Natural killer cell (primary cell): ENCODE measurements around the gene SPP1. TPM values are rescaled to one million over a fixed set of nuclear protein-coding genes. Genes with fewer than 3 reads are reported as not detected.
"Not testable (repeated sequence)": the region's sequence is repeated elsewhere in the genome, so short reads cannot be mapped to it uniquely, and the experiment has no call there.

Experiments used
- ATAC-seq, 3 donors: fragments of 150-1000 bp in 2 of 3; fragments of 200-7000 bp in 1 of 3; cut with Tn5 transposase; 1 replicate in 1 of 3; 2 replicates in 2 of 3; pipeline ENCODE4 v1.10.0; 2021; ENCODE audit warnings: mild to moderate bottlenecking in 2 of 3, moderate library complexity in 2 of 3
- DNase-seq, 2 donors: peaks; one replicate each; pipeline versions ENCODE4 v3.0.0 to v3.0.0-alpha.2; 2013 to 2021; ENCODE audit warnings: mixed read lengths in 1 of 2
- H3K27ac ChIP-seq: one replicate; pipeline ENCODE4 v1.5.1; 2013; ENCODE audit warnings: mild to moderate bottlenecking, low read length
- H3K27me3 ChIP-seq: one replicate; pipeline ENCODE4 v1.6.1; 2013; ENCODE audit warnings: low read length; ENCODE audit not compliant: control insufficient read depth, insufficient read depth
- H3K36me3 ChIP-seq: one replicate; pipeline ENCODE4 v1.6.1; 2013; ENCODE audit warnings: low read length; ENCODE audit not compliant: control insufficient read depth, insufficient read depth
- H3K4me1 ChIP-seq: one replicate; pipeline ENCODE4 v1.6.1; 2013; ENCODE audit warnings: low read length; ENCODE audit not compliant: control insufficient read depth, insufficient read depth
- H3K4me3 ChIP-seq: one replicate; pipeline ENCODE4 v1.5.1; 2013; ENCODE audit warnings: low read length
- H3K9me3 ChIP-seq: one replicate; pipeline ENCODE4 v1.6.1; 2013; ENCODE audit warnings: low read length; ENCODE audit not compliant: control insufficient read depth, insufficient read depth
- H3K27ac Mint-ChIP-seq, 2 donors: one replicate each; pipeline ENCODE4 v1.8.0; 2022; ENCODE audit warnings: mild to moderate bottlenecking in 2 of 2, mixed read lengths in 2 of 2, moderate library complexity in 1 of 2
- H3K27me3 Mint-ChIP-seq, 2 donors: one replicate each; pipeline ENCODE4 v1.8.0; 2022; ENCODE audit warnings: low read depth in 2 of 2, mixed read lengths in 2 of 2
- H3K36me3 Mint-ChIP-seq: one replicate; pipeline ENCODE4 v1.8.0; 2022; ENCODE audit warnings: mixed read lengths
- H3K4me1 Mint-ChIP-seq, 2 donors: one replicate each; pipeline ENCODE4 v1.8.0; 2022; ENCODE audit warnings: mixed read lengths in 2 of 2
- H3K4me3 Mint-ChIP-seq: one replicate; pipeline ENCODE4 v1.8.0; 2022; ENCODE audit warnings: mild to moderate bottlenecking, moderate library complexity, mixed read lengths
- H3K9me3 Mint-ChIP-seq, 2 donors: one replicate each; pipeline ENCODE4 v1.8.0; 2022; ENCODE audit warnings: mixed read lengths in 2 of 2
- WGBS: methylation state at CpG from one replicate; pipeline ENCODE4 v1.1.7; 2013; ENCODE audit warnings: missing lambda C conversion rate; ENCODE audit not compliant: insufficient coverage; 5-methylcytosine and 5-hydroxymethylcytosine counted together
- intact Hi-C: fragments of 100-400 bp; cut with micrococcal nuclease; formaldehyde crosslinking; loops from one replicate; pipeline ENCODE4 v1.14.2; 2022
- total RNA-seq, 4 donors: library from RNA; stranded (reverse); fragments of 120-200 nt in 1 of 4; gene quantifications; one replicate each; pipeline versions ENCODE4 v1.2.3 to v1.2.4, GENCODE V29; 2013 to 2022
- TF ChIP-seq, protein P1 (sequence below): fragments of 200-600 bp; IDR thresholded peaks from one replicate; pipeline ENCODE4 v1.8.0; 2022; ENCODE audit warnings: antibody characterized with exemption

Gene SPP1
- total RNA-seq, 3 donors from 2014 or later (not counting 1 experiment from before 2014, with no cell fraction given): not detected

DNA sequence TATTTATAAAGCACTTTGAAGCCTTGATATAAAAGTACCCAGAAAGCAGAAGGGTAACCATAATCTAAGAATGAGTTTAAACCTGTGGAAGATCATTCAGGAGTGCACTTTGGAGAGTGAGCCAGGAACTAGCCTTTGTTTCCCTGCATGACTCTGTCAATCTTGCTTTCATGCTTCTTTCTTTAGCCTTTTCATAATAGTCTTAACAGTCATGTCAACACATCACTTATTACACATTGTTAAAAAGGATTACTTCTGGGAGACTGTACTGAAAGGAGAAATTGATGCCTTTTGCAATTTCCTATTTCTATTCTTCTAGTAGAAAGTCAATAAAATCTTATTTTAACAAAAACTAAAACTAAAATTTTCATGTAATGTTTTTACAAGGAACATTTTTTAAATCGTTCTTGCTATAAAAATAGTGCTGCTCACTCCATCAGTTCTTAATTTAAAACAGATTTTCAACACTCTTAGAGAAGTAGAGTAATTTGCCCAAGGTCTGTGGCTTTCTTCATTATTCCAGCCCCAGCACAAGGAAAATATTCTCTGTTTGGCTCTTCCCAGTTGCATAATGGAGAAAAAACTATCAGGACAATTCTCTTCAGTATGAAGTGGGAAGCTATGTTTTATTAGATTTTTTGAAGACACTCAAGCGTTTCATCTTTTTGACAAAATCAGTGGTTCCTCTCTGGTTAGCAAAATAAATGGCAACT lies 35.4 kb upstream of the SPP1 start:
- Histone ChIP-seq H3K4me1 (no peaks in the 10 kb centered on the region), H3K27me3 (no peaks in the 10 kb centered on the region), H3K4me3 (no peak overlapping the region), H3K27ac (no peak overlapping the region), H3K9me3 (no peaks in the 10 kb centered on the region), H3K36me3 (no peaks in the 10 kb centered on the region)
- TF ChIP-seq, protein P1, sequence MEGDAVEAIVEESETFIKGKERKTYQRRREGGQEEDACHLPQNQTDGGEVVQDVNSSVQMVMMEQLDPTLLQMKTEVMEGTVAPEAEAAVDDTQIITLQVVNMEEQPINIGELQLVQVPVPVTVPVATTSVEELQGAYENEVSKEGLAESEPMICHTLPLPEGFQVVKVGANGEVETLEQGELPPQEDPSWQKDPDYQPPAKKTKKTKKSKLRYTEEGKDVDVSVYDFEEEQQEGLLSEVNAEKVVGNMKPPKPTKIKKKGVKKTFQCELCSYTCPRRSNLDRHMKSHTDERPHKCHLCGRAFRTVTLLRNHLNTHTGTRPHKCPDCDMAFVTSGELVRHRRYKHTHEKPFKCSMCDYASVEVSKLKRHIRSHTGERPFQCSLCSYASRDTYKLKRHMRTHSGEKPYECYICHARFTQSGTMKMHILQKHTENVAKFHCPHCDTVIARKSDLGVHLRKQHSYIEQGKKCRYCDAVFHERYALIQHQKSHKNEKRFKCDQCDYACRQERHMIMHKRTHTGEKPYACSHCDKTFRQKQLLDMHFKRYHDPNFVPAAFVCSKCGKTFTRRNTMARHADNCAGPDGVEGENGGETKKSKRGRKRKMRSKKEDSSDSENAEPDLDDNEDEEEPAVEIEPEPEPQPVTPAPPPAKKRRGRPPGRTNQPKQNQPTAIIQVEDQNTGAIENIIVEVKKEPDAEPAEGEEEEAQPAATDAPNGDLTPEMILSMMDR: no peak
- intact Hi-C loops: no loop called here
- Mint-ChIP-seq H3K9me3 (no peaks in the 10 kb centered on the region), H3K4me1 (no peaks in the 10 kb centered on the region), H3K36me3 (no peaks in the 10 kb centered on the region), H3K27me3 (peaks cover 0 to 5% of the 10 kb centered on the region in 2 donors), H3K27ac (no peak overlapping the region), H3K4me3 (no peak overlapping the region)
- no peak for DNase-seq
- no peak for ATAC-seq
- WGBS: 100% methylated on average over 1 of the region's 2 CpGs

- H3K27me3 Mint-ChIP-seq, DNase-seq, H3K4me1 ChIP-seq, H3K4me3 ChIP-seq, H3K4me3 Mint-ChIP-seq, ATAC-seq, H3K9me3 ChIP-seq, H3K27ac ChIP-seq, H3K36me3 Mint-ChIP-seq, H3K27me3 ChIP-seq, H3K4me1 Mint-ChIP-seq, intact Hi-C loops, H3K36me3 ChIP-seq, H3K9me3 Mint-ChIP-seq, H3K27ac Mint-ChIP-seq: not testable (repeated sequence)
- 89% methylated on average over 2 of the region's 2 CpGs for WGBS
Observed at GRCh38 chr4:87940809-87941208, 34.7 kb upstream of the SPP1 start.

DNA sequence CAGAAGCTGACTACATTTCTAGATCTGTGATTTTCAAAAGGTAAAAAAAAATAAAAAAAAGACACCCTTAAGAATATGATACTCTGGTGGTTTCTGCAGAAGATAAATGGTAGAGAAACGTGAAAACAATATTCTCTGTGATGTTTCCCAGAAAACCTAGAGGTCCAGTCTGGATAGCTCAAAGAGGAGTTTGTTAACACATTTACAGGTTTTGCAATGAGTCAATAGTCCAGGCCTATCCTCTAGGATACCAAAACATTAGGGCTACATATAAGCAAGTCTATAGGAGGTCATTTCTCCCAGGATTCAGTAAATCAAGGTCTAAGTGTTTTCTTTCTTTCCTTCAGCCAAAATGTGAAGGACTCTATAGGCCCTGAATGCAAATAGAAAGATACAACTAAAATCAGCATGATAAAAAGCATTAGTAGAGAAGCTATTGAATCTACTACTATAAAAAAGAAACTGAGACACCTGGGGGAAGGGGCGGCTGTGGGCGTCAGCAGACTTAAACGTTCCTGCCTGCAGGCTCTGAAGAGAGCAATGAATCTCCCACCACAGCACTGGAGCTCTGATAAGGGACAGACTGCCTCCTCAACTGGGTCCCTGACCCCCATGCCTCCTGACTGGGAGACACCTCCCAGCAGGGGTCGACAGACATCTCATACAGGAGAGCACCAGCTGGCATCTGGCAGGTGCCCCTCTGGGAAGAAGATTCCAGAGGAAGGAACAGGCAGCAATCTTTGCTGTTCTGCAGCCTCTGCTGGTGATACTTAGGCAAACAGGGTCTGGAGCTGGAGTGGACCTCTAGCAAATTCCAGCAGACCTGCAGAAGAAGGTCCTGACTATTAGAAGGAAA lies 33.7 kb upstream of the SPP1 start:
- intact Hi-C loops: no loop called here
- Mint-ChIP-seq H3K4me1 (no peaks in the 10 kb centered on the region), H3K9me3 (no peaks in the 10 kb centered on the region), H3K36me3 (no peaks in the 10 kb centered on the region), H3K27me3 (peaks cover 0 to 5% of the 10 kb centered on the region in 2 donors), H3K27ac (no peak overlapping the region), H3K4me3 (no peak overlapping the region)
- Histone ChIP-seq H3K4me3 (no peak overlapping the region), H3K27ac (no peak overlapping the region), H3K27me3 (no peaks in the 10 kb centered on the region), H3K9me3 (no peaks in the 10 kb centered on the region), H3K4me1 (no peaks in the 10 kb centered on the region), H3K36me3 (no peaks in the 10 kb centered on the region)
- TF ChIP-seq, protein P1: no peak
- ATAC-seq: no peak
- 71% methylated on average over 4 of the region's 5 CpGs for WGBS
- DNase-seq: no peak

DNA sequence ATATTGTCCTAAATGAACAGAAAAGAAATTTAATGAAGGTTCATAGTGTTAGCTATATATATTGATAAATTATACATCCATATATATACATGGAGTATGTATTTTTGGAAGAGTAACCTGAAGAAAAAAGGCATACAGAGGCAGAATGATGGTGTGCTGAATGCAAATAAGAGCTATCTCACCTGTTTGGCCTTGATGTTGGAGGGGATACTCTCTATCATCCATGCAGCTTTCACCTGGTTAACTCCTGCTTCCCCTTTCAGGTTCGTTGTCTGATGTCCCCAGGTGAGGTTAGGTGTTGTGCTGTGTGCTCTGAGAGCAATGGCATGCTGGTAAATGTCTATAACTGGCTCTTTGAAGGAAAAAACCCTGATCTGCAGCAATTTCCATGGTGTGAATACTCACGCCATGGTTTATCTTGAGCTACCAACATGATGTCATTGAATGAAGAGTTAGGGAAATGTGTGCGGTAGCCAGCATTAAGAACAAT lies 31.8 kb upstream of the SPP1 start:
- H3K27me3 Mint-ChIP-seq: peaks cover 6 to 9% of the 10 kb centered on the region in 2 donors
- no peaks in the 10 kb centered on the region for H3K9me3 Mint-ChIP-seq
- no peak overlapping the region for H3K27ac ChIP-seq
- no peaks in the 10 kb centered on the region for H3K36me3 Mint-ChIP-seq
- H3K36me3 ChIP-seq: no peaks in the 10 kb centered on the region
- ATAC-seq (no peak), DNase-seq (no peak)
- H3K27me3 ChIP-seq: no peaks in the 10 kb centered on the region
- intact Hi-C loops: no loop called here
- H3K4me1 Mint-ChIP-seq: no peaks in the 10 kb centered on the region
- no peaks in the 10 kb centered on the region for H3K9me3 ChIP-seq
- H3K4me3 ChIP-seq: no peak overlapping the region
- H3K27ac Mint-ChIP-seq: no peak overlapping the region
- H3K4me1 ChIP-seq: no peaks in the 10 kb centered on the region
- 86% methylated on average over 2 of the region's 3 CpGs for WGBS
- no peak overlapping the region for H3K4me3 Mint-ChIP-seq
- TF ChIP-seq, protein P1: no peak
